ENCODE results near the gene PIAS1.

DNA sequence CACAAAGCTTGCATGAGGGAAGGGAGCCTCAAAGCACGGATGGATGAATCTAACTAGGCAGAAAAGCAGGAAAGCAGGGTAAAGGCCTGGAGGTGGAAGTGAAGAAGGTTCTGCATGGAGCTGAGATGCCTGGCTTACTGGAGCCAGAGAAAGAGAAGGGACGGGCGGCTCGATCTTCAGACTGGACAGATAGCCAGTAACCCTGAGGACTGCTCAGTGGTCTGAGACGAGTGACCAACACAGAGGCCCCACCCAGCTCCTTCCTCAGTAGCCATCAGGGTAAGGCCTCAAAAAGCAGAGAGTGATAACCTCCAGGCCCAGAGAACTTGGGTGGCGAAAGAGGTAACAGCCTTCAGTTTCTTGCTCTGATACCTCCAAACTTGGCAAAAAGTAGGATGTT, 169.1 kb downstream of the PIAS1 start:
- no peak for TF ChIP-seq CTCF (IDR thresholded peaks at IDR 0.05)
- TF ChIP-seq POLR2A (IDR thresholded peaks at IDR 0.05) = no peak
